Right lobe of liver (tissue), 4 donors: ENCODE data around the gene TRAF3.

Experiments
- POLR2A ChIP-seq: fragments of 450-650 bp; IDR thresholded peaks from one replicate; pipeline ENCODE4 v1.6.1; 2017; ENCODE audit warnings: antibody characterized with exemption, mild to moderate bottlenecking
- TF ChIP-seq, protein P1 (sequence below), 4 donors: fragments of 200-600 bp in 3 of 4; fragments of 450-650 bp in 1 of 4; IDR thresholded peaks; one replicate each; pipeline versions ENCODE4 v1.5.1 to v1.8.0; 2016 to 2022; ENCODE audit warnings: antibody characterized with exemption in 4 of 4, mild to moderate bottlenecking in 2 of 4
- donor health status: DM: no; HTN: no; CAD: no.
- donor health status: DM: no; HTN: no; CAD: no.
- donor health status: DM: no; HTN: yes; CAD: no.

DNA sequence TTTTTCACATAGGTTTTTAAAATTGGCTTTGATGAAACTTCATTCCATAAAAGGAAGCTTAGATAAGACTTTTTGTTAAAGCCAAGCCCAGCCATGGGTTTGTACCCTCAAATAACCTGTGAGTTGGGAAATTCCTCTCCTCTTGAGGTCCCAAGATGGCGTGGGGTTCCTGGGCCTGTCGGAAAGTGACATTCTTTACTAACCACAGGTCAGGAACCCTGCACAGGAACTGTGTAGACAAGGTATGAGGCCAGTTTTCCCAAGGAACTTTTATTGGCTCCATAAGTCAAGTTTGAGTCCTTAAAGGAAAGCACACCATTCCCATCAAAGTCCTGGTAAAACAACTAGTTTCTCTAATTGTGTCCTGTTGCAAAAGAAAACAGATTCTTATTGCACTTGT lies 80.2 kb downstream of the TRAF3 start:
- no peak for TF ChIP-seq POLR2A
- TF ChIP-seq, protein P1, sequence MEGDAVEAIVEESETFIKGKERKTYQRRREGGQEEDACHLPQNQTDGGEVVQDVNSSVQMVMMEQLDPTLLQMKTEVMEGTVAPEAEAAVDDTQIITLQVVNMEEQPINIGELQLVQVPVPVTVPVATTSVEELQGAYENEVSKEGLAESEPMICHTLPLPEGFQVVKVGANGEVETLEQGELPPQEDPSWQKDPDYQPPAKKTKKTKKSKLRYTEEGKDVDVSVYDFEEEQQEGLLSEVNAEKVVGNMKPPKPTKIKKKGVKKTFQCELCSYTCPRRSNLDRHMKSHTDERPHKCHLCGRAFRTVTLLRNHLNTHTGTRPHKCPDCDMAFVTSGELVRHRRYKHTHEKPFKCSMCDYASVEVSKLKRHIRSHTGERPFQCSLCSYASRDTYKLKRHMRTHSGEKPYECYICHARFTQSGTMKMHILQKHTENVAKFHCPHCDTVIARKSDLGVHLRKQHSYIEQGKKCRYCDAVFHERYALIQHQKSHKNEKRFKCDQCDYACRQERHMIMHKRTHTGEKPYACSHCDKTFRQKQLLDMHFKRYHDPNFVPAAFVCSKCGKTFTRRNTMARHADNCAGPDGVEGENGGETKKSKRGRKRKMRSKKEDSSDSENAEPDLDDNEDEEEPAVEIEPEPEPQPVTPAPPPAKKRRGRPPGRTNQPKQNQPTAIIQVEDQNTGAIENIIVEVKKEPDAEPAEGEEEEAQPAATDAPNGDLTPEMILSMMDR (IDR thresholded peaks at IDR 0.05): no peak
